GM12878 (cell line): ENCODE results near the gene IGSF11. TPM values are rescaled to one million over a fixed set of nuclear protein-coding genes. Genes with fewer than 3 reads are reported as not detected.

Experiments used
- ATAC-seq: fragments of 200-7000 bp; cut with Tn5 transposase; 3 replicates; pipeline ENCODE4 v1.9.1; 2020; ENCODE audit warnings: mild to moderate bottlenecking, moderate library complexity
- BruUV-seq: library from RNA; stranded (reverse); fragments of 400-500 nt; replicated peaks from 2 replicates; lab custom pipeline; 2021; lab: Mats Ljungman, UMichigan
- CTCF ChIA-PET: fragments of 300-600 bp; sonication (Branson Sonifier 250); formaldehyde crosslinking; extraction: SDS; loops from one replicate; lab custom pipeline; 2021; ENCODE audit warnings: inconsistent platforms; lab: Yijun Ruan, JAX
- POLR2A ChIA-PET: fragments of 350-600 bp; formaldehyde crosslinking; extraction: SDS; loops from one replicate; lab custom pipeline; 2021; ENCODE audit warnings: inconsistent platforms; lab: Charles Lee
- RAD21 ChIA-PET: fragments of 300-600 bp; sonication (Branson Sonifier 250); formaldehyde crosslinking; loops from one replicate; lab custom pipeline; 2023; ENCODE audit warnings: antibody characterized with exemption; ENCODE audit not compliant: unreplicated experiment; lab: Charles Lee
- SMC1A ChIA-PET: fragments of 300-600 bp; sonication (Branson Sonifier 250); formaldehyde crosslinking; loops from one replicate; lab custom pipeline; 2023; ENCODE audit not compliant: unreplicated experiment, uncharacterized antibody; lab: Charles Lee
- DNase-seq: peaks from one replicate; pipeline ENCODE4 v3.0.0-alpha.2; 2011; ENCODE audit warnings: low read depth, low spot score
- FAIRE-seq: peaks from 3 replicates; lab custom pipeline; 2011; peaks lifted over from hg19 to GRCh38; lab: Jason Lieb, UNC
- H2AFZ ChIP-seq: 2 replicates; pipeline ENCODE4 v1.6.0; 2011; ENCODE audit warnings: low read depth, low read length, control low read depth; ENCODE audit not compliant: control insufficient read depth
- H3K27ac ChIP-seq: 2 replicates; pipeline ENCODE4 v1.5.1; 2011; ENCODE audit warnings: control low read depth; ENCODE audit not compliant: control insufficient read depth, insufficient read depth
- H3K27me3 ChIP-seq, 2 experiments: replicated peaks in 1 of 2; 2 replicates each; pipeline versions ENCODE4 v1.6.0 to v1.6.1; 2011; ENCODE audit warnings: low read length in 1 of 2; ENCODE audit not compliant: control insufficient read depth in 2 of 2, insufficient read depth in 2 of 2
- H3K36me3 ChIP-seq, 2 experiments: 2 replicates each; pipeline ENCODE4 v1.5.1; 2011; ENCODE audit warnings: low read length in 1 of 2; ENCODE audit not compliant: control insufficient read depth in 2 of 2, insufficient read depth in 2 of 2
- H3K4me1 ChIP-seq: 2 replicates; pipeline ENCODE4 v1.6.1; 2011; ENCODE audit warnings: mild to moderate bottlenecking, low read length, moderate library complexity, mixed read lengths; ENCODE audit not compliant: control insufficient read depth, insufficient read depth
- H3K4me2 ChIP-seq: 2 replicates; pipeline ENCODE4 v1.6.0; 2011; ENCODE audit warnings: control low read depth; ENCODE audit not compliant: control insufficient read depth, insufficient read depth
- H3K4me3 ChIP-seq: fragments of 200-600 bp; sonication (generic); 2 replicates; pipeline ENCODE4 v1.5.1; 2016
- H3K79me2 ChIP-seq: 2 replicates; pipeline ENCODE4 v1.6.0; 2011; ENCODE audit warnings: low read length; ENCODE audit not compliant: control insufficient read depth, insufficient read depth
- H3K9ac ChIP-seq: 2 replicates; pipeline ENCODE4 v1.8.0; 2011; ENCODE audit warnings: low read length, control low read depth, mixed read lengths; ENCODE audit not compliant: control insufficient read depth, insufficient read depth
- H3K9me3 ChIP-seq: replicated peaks from 3 replicates; pipeline ENCODE4 v1.5.1; 2011; ENCODE audit warnings: mild to moderate bottlenecking, low read length; ENCODE audit not compliant: control insufficient read depth, insufficient read depth
- H4K20me1 ChIP-seq: 2 replicates; pipeline ENCODE4 v1.6.0; 2011; ENCODE audit not compliant: control insufficient read depth, insufficient read depth
- CUX1 ChIP-seq: IDR thresholded peaks from 2 replicates; pipeline ENCODE4 v1.6.1; 2012; ENCODE audit warnings: improper control_type of control experiment, low read depth, low read length; ENCODE audit not compliant: insufficient replicate concordance
- IKZF1 ChIP-seq: fragments of 450-650 bp; conservative IDR thresholded peaks from 2 replicates; pipeline ENCODE4 v1.6.1; 2017; ENCODE audit warnings: antibody characterized with exemption, mild to moderate bottlenecking
- JUND ChIP-seq: IDR thresholded peaks from 2 replicates; pipeline ENCODE4 v1.6.1; 2012; ENCODE audit warnings: low read depth, mild to moderate bottlenecking, low read length, improper control_type of control experiment, moderate library complexity
- MLLT1 ChIP-seq: fragments of 450-650 bp; IDR thresholded peaks from 2 replicates; pipeline ENCODE4 v1.6.1; 2016; ENCODE audit warnings: mild to moderate bottlenecking
- POLR2AphosphoS2 ChIP-seq: IDR thresholded peaks from 2 replicates; pipeline ENCODE4 v1.6.1; 2011; ENCODE audit warnings: low read depth, mild to moderate bottlenecking, low read length, improper control_type of control experiment, moderate library complexity
- SMC3 ChIP-seq: IDR thresholded peaks from 2 replicates; pipeline ENCODE4 v1.6.1; 2011; ENCODE audit warnings: low read length, improper control_type of control experiment, borderline replicate concordance
- whole genome bisulfite sequencing: methylation state at CpG from one replicate; pipeline ENCODE4 v1.1.6; 2016; ENCODE audit warnings: low lambda C conversion rate; ENCODE audit not compliant: insufficient replicate concordance, insufficient coverage; ENCODE audit errors: missing lambda C conversion rate; 5-methylcytosine and 5-hydroxymethylcytosine counted together
- in situ Hi-C: fragments of 300-500 bp; cut with MboI; formaldehyde crosslinking; loops from 9 replicates; pipeline ENCODE4 v1.14.3; 2018; ENCODE audit warnings: mixed read lengths
- intact Hi-C: fragments of 100-400 bp; cut with micrococcal nuclease; formaldehyde crosslinking; loops from one replicate; pipeline ENCODE4 v1.14.2; 2022; ENCODE audit not compliant: unreplicated experiment
- polyA plus RNA-seq, 11 experiments: library from polyadenylated mRNA; depleted of rRNA in 4 of 11; unstranded in 6 of 11; stranded (reverse) in 5 of 11; fragments of >200 nt; fragmentation: Nextera tagmentation in 4 of 11; fragmentation: Illumina TruSeq in 1 of 11; extraction: Ambion mirVana in 4 of 11; extraction: Trizol in 1 of 11; gene quantifications; 1 replicate in 1 of 11; 2 replicates in 10 of 11; pipeline versions ENCODE4 v1.2.1 to v1.2.3, GENCODE V29; 2011 to 2016; ENCODE audit warnings: inconsistent platforms in 2 of 11, missing spikeins in 2 of 11, low read depth in 1 of 11
- total RNA-seq, 4 experiments: library from RNA; depleted of rRNA in 3 of 4; stranded (reverse); fragments of >200 nt in 3 of 4; fragmentation: Illumina TruSeq in 1 of 4; extraction: Trizol in 1 of 4; gene quantifications; 2 replicates each; pipeline versions ENCODE4 v1.2.1 to v1.2.3, GENCODE V29; 2013 to 2021

Gene IGSF11
- total and polyA plus RNA-seq, 10 of the 15 experiments (the other 5 are each of a cell fraction or from before 2014, with no cell fraction given), result 0.03 TPM; not detected in 9

GRCh38 chr3:118986734-118987133, 47.9 kb downstream of the IGSF11 start:
- no peak for FAIRE-seq
- no peaks in the 10 kb centered on the region for H3K9me3 ChIP-seq
- no TSS peak for BruUV-seq
- ChIA-PET SMC1A (interaction anchor here (1.2 kb wide), 1 partner anchor 270 kb away, joined by 3 read pairs; no protein-coding TSS in a partner anchor), RAD21 (no interaction called here), POLR2A (no interaction called here), CTCF (interaction anchor here (1.0 kb wide), 1 partner anchor 102 kb away, joined by 3 read pairs; no protein-coding TSS in a partner anchor)
- no peaks in the 10 kb centered on the region for H3K36me3 ChIP-seq
- H3K27ac ChIP-seq, result no peak overlapping the region
- no peaks in the 10 kb centered on the region; a peak in 1 of 4 replicates for H3K27me3 ChIP-seq
- WGBS, result 0% methylated on average over 2 of the region's 2 CpGs
- H3K4me2 ChIP-seq, result no peak overlapping the region
- H3K4me1 ChIP-seq, result no peaks in the 10 kb centered on the region
- in situ Hi-C loops (no loop called here), intact Hi-C loops (no loop called here)
- no peak overlapping the region for H2AFZ ChIP-seq
- no peak overlapping the region for H3K4me3 ChIP-seq
- H3K9ac ChIP-seq, result no peak overlapping the region
- no peak for ATAC-seq
- TF ChIP-seq CUX1 (no peak), SMC3 (no peak), JUND (no peak), POLR2AphosphoS2 (no peak), MLLT1 (no peak), IKZF1 (no peak)
- H3K79me2 ChIP-seq, result no peaks in the 10 kb centered on the region
- no peak for DNase-seq
- H4K20me1 ChIP-seq, result no peaks in the 10 kb centered on the region
